GM13977 (cell line): ENCODE data around the gene SH3PXD2A.

ENCODE experiments used
- DNase-seq: peaks from one replicate; pipeline ENCODE4 v3.0.0; 2012; ENCODE audit warnings: low spot score
- in situ Hi-C: fragments of 300-500 bp; cut with MboI; formaldehyde crosslinking; loops from one replicate; pipeline ENCODE4 v1.12.0; 2022; ENCODE audit warnings: low sequenced_read_pairs, low pct_unique_long_range_greater_than_20kb, mixed read lengths, inconsistent platforms; ENCODE audit not compliant: unreplicated experiment
- TF ChIP-seq, protein P1 (sequence below): IDR thresholded peaks from 2 replicates; pipeline ENCODE4 v1.5.1; 2012; ENCODE audit warnings: mild to moderate bottlenecking, control low read depth; ENCODE audit not compliant: insufficient read depth; ENCODE audit errors: extremely low read depth, missing control alignments

Gene SH3PXD2A

DNA sequence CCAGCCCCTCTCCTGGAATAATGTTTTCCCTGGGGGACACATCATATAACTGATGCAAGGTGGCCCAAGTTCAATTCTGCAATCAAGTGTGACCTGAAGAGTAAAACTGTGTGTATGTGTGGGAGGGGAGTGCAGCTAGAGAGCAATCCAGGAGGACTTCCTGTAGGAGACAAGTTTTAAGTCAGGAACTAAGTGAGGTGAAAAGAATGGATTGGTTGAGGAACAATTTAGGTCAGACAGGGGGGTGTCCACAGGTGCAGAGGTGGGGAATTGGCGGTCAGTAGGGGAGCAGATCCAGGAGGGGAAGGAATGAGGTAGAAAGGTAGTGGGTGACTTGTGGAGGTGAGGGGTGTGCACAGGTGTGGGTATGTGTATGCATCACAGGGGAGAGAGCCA, 279.3 kb downstream of the SH3PXD2A start:
- in situ Hi-C loops, result no loop called here
- DNase-seq, result no peak
- TF ChIP-seq, protein P1, sequence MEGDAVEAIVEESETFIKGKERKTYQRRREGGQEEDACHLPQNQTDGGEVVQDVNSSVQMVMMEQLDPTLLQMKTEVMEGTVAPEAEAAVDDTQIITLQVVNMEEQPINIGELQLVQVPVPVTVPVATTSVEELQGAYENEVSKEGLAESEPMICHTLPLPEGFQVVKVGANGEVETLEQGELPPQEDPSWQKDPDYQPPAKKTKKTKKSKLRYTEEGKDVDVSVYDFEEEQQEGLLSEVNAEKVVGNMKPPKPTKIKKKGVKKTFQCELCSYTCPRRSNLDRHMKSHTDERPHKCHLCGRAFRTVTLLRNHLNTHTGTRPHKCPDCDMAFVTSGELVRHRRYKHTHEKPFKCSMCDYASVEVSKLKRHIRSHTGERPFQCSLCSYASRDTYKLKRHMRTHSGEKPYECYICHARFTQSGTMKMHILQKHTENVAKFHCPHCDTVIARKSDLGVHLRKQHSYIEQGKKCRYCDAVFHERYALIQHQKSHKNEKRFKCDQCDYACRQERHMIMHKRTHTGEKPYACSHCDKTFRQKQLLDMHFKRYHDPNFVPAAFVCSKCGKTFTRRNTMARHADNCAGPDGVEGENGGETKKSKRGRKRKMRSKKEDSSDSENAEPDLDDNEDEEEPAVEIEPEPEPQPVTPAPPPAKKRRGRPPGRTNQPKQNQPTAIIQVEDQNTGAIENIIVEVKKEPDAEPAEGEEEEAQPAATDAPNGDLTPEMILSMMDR, result no peak

DNA sequence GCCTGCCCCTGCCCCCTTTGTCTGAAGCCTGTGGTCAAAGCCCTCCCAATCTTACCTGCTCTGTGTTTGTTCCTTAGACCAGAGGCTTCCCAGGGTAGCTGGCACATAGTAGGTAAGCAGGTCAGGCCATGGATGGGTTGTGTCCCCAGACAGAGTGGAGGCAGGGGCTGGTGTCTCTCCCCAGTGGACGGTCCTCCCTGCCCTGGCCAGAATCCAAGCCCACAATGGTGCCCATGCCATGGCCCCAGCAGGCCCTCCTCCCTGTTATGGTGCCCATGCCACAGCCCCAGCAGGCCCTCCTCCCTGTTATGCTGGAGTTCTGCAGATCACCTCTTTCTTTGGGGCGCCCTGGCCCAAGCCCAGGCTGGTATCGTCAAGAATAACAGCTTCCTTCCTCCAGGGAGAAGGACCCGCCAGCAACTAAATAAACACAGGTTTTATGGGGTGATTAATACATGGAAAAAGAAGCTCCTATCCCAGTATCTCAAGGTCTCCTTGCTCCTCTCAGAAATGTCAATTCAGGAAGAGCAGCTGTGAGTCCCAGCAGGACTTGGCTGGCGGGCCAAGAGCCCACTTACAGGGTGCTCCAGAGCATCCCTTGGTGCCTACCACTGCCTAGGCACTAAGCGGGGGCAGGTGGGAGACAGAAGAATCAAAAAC, 279.8 kb downstream of the SH3PXD2A start:
- DNase-seq, result no peak

DNA sequence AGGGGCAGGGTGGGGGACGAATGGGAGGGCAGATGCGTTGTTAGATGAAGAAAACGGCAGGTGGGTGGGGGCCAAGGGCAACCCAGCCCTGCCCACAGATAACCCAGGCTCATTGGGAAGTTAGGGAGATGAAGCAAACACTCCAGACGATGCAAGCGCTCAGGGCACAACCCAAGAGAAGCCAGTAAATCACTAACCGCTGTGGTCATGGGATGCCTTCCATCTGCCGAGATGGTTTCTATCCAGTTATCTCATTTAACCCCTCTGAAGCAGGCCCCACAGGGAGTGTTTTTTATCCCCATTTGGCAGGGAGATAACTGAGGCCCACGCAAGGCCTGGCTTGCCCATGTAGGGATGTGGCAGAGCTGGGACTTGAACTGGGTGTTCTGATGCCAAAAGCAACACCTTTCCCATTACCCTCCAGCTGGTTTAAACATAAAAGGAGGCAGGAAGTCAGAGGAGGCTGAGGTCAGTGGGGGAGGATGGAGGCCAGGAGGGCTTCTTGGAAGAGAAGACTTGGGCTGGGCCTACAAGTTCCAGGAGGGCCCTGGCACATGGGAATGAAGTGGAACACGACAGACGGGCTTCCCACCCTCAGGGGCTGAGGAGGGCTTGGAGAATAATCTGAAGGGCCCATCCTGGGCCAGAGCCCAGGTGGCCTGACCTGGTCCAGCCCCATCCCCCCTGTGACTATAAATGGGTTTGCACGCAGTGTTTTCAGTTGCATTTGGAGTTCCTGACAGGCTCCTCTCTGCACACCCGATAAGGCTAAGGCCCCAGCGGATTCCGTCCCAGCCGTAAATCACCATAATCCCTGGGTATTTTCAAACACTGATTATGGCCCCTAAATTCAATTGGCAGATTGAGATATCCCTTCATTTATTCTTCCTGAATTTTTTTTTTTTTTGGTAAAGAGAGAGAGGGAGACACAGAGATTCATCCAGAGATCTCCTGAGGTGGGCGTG, 281.0 kb downstream of the SH3PXD2A start:
- DNase-seq, result no peak
- TF ChIP-seq, protein P1, result no peak
- in situ Hi-C loops, result no loop called here

More for the DNA sequence above, 279.8 kb downstream of the SH3PXD2A start:
- in situ Hi-C loops, result no loop called here
- TF ChIP-seq, protein P1, result no peak

DNA sequence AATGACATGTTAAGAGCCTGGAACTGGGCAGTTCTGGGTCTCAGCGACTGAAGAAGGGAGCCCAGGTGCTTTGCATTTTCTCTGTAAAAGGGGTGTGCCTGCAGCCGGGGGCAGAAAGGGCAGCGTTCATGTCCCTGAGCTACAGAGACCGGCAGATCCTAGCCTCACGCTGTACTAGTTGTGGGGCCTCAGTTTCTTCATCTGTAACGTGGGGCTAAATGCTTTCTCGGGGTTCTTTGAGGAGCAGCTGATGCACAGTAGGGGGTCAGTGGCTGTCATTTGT, 282.2 kb downstream of the SH3PXD2A start:
- TF ChIP-seq, protein P1, result no peak
- DNase-seq, result no peak
- in situ Hi-C loops, result no loop called here

DNA sequence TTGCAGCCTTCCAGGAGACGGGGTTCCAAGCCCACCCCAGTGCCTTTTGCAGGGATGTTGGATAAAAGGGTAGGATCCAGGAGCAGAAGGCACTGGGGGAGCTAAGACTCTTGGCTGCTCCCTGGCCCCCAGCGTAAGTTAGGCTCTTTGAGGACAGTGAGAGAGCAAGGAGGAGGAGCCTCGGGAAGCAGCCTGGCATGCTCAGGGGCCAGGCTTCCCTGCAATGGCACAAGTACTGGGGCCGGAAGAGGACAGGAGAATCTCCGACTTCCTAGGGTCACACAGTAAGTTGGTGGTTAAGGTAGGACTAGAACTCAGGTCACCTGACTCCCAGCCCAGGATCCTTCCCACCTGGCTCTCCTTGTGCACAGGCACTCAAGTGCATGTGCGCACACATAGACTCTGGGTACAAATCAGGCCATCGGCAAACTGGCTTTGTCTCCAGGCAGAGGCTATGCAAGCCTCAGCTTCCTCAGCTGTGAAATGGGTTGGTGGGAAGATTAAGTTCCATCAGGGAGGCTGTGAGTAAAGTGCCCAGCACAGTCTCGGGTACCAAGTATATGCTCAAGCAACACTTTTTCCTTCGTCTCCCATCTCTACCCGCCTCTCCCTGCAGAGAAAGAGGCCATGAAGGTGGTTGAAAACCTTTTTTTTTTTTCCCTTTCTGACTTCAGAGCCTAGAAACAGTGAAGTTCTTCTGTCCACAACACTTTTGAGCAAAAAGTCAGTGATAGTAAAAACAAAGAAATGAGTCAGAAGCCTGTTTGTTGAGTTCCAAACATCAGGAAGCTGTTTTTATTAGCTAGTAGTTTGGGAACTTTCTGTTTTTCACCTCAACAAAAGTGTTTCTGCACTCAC, 282.8 kb downstream of the SH3PXD2A start:
- no peak for DNase-seq
- TF ChIP-seq, protein P1, result no peak
- in situ Hi-C loops, result no loop called here

DNA sequence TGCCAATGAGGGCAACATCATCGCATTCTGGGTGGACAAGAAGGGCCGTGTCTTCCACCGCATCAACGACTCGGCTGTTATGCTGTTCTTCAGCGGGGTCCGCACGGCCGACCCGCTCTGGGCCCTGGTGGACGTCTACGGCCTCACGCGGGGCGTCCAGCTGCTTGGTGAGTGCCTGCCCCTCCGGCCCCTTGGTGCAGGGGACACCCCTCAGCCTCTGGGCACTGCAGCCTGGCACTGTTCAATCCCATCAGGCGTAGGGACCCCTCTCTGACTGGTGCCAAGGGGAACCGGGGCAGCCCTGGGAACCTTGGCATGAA, 283.8 kb downstream of the SH3PXD2A start:
- DNase-seq, result no peak
- TF ChIP-seq, protein P1, result no peak
- in situ Hi-C loops, result no loop called here
